ENCODE measurements around the gene DACH1. TPM values are rescaled to one million over a fixed set of nuclear protein-coding genes. Genes with fewer than 3 reads are reported as not detected.

The DACH1 gene
- total and polyA plus RNA-seq, 4 donors = 1.4 to 42.3 (median 3.7) TPM

DNA sequence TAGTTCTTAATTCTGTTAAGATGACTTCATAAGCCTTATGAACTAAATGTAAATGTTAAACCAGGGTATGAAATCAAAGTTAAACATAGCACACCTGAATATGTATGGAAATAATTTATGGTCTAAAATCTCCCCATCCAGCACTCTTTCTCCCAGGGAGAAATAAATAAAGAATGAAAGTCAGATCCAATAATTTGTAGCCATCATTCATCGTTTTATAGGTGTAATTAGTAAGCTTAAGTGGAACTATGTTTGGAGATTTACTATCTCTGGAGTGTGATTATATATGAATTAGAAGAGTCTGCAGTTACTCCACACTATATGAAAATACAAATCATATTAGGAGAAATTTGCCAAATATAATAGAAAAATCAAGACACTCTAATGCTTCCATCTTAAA lies 405.1 kb downstream of the DACH1 start:
- Histone ChIP-seq H3K27me3 (ENCODE audit: control insufficient read depth in 3 of 3, insufficient read depth in 3 of 3, low read length in 2 of 3) (no peaks in the 10 kb centered on the region), H3K4me3 (no peak overlapping the region), H3K9me3 (ENCODE audit: control insufficient read depth in 4 of 4, insufficient read depth in 3 of 4, low read length in 3 of 4) (no peaks in the 10 kb centered on the region), H3K4me1 (ENCODE audit: control insufficient read depth in 5 of 5, insufficient read depth in 5 of 5, low read length in 5 of 5) (peaks cover 0 to 52% (median 0%) of the 10 kb centered on the region in 5 donors), H3K36me3 (ENCODE audit: control insufficient read depth in 4 of 4, insufficient read depth in 4 of 4, low read length in 4 of 4) (no peaks in the 10 kb centered on the region), H3K27ac (ENCODE audit: low read depth in 1 of 2, low read length in 1 of 2) (no peak overlapping the region), H3K9ac (ENCODE audit: insufficient read depth in 1 of 2, low read length in 2 of 2) (no peak overlapping the region)
- WGBS, 2 donors = 87 to 100% methylated on average over 1 of the region's 1 CpG
- no peak for ATAC-seq (ENCODE audit: insufficient read depth, low FRiP score)
- TF ChIP-seq, protein P1, sequence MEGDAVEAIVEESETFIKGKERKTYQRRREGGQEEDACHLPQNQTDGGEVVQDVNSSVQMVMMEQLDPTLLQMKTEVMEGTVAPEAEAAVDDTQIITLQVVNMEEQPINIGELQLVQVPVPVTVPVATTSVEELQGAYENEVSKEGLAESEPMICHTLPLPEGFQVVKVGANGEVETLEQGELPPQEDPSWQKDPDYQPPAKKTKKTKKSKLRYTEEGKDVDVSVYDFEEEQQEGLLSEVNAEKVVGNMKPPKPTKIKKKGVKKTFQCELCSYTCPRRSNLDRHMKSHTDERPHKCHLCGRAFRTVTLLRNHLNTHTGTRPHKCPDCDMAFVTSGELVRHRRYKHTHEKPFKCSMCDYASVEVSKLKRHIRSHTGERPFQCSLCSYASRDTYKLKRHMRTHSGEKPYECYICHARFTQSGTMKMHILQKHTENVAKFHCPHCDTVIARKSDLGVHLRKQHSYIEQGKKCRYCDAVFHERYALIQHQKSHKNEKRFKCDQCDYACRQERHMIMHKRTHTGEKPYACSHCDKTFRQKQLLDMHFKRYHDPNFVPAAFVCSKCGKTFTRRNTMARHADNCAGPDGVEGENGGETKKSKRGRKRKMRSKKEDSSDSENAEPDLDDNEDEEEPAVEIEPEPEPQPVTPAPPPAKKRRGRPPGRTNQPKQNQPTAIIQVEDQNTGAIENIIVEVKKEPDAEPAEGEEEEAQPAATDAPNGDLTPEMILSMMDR (IDR thresholded peaks at IDR 0.05; ENCODE audit: control extremely low read depth, extremely low read depth) = no peak
- DNase-seq = no peak

GRCh38 chr13:71460211-71460610 lies 406.8 kb downstream of the DACH1 start:
- 21 to 22% methylated on average over 3 of the region's 3 CpGs for WGBS, 2 donors
- H3K9me3 ChIP-seq (ENCODE audit: control insufficient read depth in 4 of 4, insufficient read depth in 3 of 4, low read length in 3 of 4) = no peaks in the 10 kb centered on the region
- H3K36me3 ChIP-seq (ENCODE audit: control insufficient read depth in 4 of 4, insufficient read depth in 4 of 4, low read length in 4 of 4) = no peaks in the 10 kb centered on the region
- DNase-seq (peak; percentile 47 to 81 (median 80)), ATAC-seq (ENCODE audit: insufficient read depth, low FRiP score) (no peak)
- H3K27ac ChIP-seq (ENCODE audit: low read depth in 1 of 2, low read length in 1 of 2) = no peak overlapping the region
- H3K9ac ChIP-seq (ENCODE audit: insufficient read depth in 1 of 2, low read length in 2 of 2) = no peak overlapping the region
- no peaks in the 10 kb centered on the region for H3K27me3 ChIP-seq (ENCODE audit: control insufficient read depth in 3 of 3, insufficient read depth in 3 of 3, low read length in 2 of 3)
- peaks cover 0 to 69% (median 0%) of the 10 kb centered on the region in 5 donors for H3K4me1 ChIP-seq (ENCODE audit: control insufficient read depth in 5 of 5, insufficient read depth in 5 of 5, low read length in 5 of 5)
- TF ChIP-seq, protein P1 (IDR thresholded peaks at IDR 0.05; ENCODE audit: control extremely low read depth, extremely low read depth) = no peak
- no peak overlapping the region for H3K4me3 ChIP-seq

DNA sequence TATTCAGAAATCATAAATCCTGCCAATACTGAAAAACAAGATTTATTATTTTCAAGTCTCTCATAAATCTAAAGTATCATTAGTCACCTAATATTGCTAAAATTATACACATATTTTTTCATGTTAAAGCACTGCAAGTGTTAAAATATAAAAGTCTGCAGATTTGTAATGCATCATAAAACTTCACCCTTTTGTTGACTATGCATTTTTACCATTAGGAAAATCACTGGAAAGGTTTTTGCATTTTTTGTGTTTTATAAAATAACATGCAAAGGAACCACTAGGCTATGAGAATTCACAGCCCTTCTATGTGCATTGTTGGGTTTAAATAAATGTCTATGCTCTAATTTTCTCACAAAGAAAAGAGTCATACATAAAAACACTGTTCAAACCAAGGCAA lies 407.3 kb downstream of the DACH1 start:
- peaks cover 0 to 71% (median 0%) of the 10 kb centered on the region in 5 donors for H3K4me1 ChIP-seq (ENCODE audit: control insufficient read depth in 5 of 5, insufficient read depth in 5 of 5, low read length in 5 of 5)
- no peaks in the 10 kb centered on the region for H3K9me3 ChIP-seq (ENCODE audit: control insufficient read depth in 4 of 4, insufficient read depth in 3 of 4, low read length in 3 of 4)
- H3K27me3 ChIP-seq (ENCODE audit: control insufficient read depth in 3 of 3, insufficient read depth in 3 of 3, low read length in 2 of 3) = no peaks in the 10 kb centered on the region
- H3K27ac ChIP-seq (ENCODE audit: low read depth in 1 of 2, low read length in 1 of 2) = no peak overlapping the region
- H3K36me3 ChIP-seq (ENCODE audit: control insufficient read depth in 4 of 4, insufficient read depth in 4 of 4, low read length in 4 of 4) = no peaks in the 10 kb centered on the region
- DNase-seq (no peak), ATAC-seq (ENCODE audit: insufficient read depth, low FRiP score) (no peak)
- no peak overlapping the region for H3K4me3 ChIP-seq
- TF ChIP-seq, protein P1 (IDR thresholded peaks at IDR 0.05; ENCODE audit: control extremely low read depth, extremely low read depth) = no peak
- no peak overlapping the region for H3K9ac ChIP-seq (ENCODE audit: insufficient read depth in 1 of 2, low read length in 2 of 2)

- TF ChIP-seq, protein P1 (IDR thresholded peaks at IDR 0.05; ENCODE audit: control extremely low read depth, extremely low read depth) = no peak
- H3K4me3 ChIP-seq = no peak overlapping the region
- no peak overlapping the region for H3K9ac ChIP-seq (ENCODE audit: insufficient read depth in 1 of 2, low read length in 2 of 2)
- 82 to 91% methylated on average over 2 of the region's 2 CpGs for WGBS, 2 donors
- DNase-seq = peak in 2 of 3 donors; percentile 90 to 95
- no peaks in the 10 kb centered on the region for H3K27me3 ChIP-seq (ENCODE audit: control insufficient read depth in 3 of 3, insufficient read depth in 3 of 3, low read length in 2 of 3)
- no peaks in the 10 kb centered on the region for H3K9me3 ChIP-seq (ENCODE audit: control insufficient read depth in 4 of 4, insufficient read depth in 3 of 4, low read length in 3 of 4)
- no peak overlapping the region for H3K27ac ChIP-seq (ENCODE audit: low read depth in 1 of 2, low read length in 1 of 2)
- H3K4me1 ChIP-seq (ENCODE audit: control insufficient read depth in 5 of 5, insufficient read depth in 5 of 5, low read length in 5 of 5) = peaks cover 0 to 73% (median 0%) of the 10 kb centered on the region in 5 donors
- no peak for ATAC-seq (ENCODE audit: insufficient read depth, low FRiP score)
- no peaks in the 10 kb centered on the region for H3K36me3 ChIP-seq (ENCODE audit: control insufficient read depth in 4 of 4, insufficient read depth in 4 of 4, low read length in 4 of 4)
Measured at GRCh38 chr13:71457645-71458044, 409.4 kb downstream of the DACH1 start.
